Measurements from ENCODE around the gene AGAP2. TPM values are rescaled to one million over a fixed set of nuclear protein-coding genes. Genes with fewer than 3 reads are reported as not detected.

Gene AGAP2
- total RNA-seq, 1 donor from 2014 or later: 1.7 TPM

- Mint-ChIP-seq H3K27ac (peak overlapping the region; percentile 4), H3K27me3 (ENCODE audit: insufficient read depth, low read depth) (peaks cover 40% of the 10 kb centered on the region), H3K4me3 (peak overlapping the region; percentile 80), H3K36me3 (no peaks in the 10 kb centered on the region), H3K9me3 (no peaks in the 10 kb centered on the region), H3K4me1 (peaks cover 49% of the 10 kb centered on the region)
- peak overlapping the region; percentile 98 for H3K4me2 ChIP-seq
- no peak overlapping the region for H2AFZ ChIP-seq (replicated peaks)
- H3F3A ChIP-seq (ENCODE audit: low read depth): peaks cover 32% of the 10 kb centered on the region
- peak overlapping the region; percentile 80 for H3K4me3 ChIP-seq
- H3K9me3 ChIP-seq (ENCODE audit: low read depth): no peaks in the 10 kb centered on the region
- H4K20me1 ChIP-seq (ENCODE audit: low read depth): peaks cover 39% of the 10 kb centered on the region
- H3K9ac ChIP-seq: no peak overlapping the region
- DNase-seq (ENCODE audit: low spot score): peak; percentile 33
- H3K27ac ChIP-seq: no peak overlapping the region
- no peaks in the 10 kb centered on the region for H3K79me2 ChIP-seq (ENCODE audit: low read depth)
- H3K4me1 ChIP-seq: peaks cover 24% of the 10 kb centered on the region
- H3K27me3 ChIP-seq: peaks cover 100% of the 10 kb centered on the region
- no peaks in the 10 kb centered on the region for H3K36me3 ChIP-seq
- no peak for TF ChIP-seq EZH2phosphoT487 (IDR thresholded peaks at IDR 0.05)
- TF ChIP-seq EZH2 (IDR thresholded peaks at IDR 0.05): no peak
- no peak for TF ChIP-seq CTCF (IDR thresholded peaks at IDR 0.05)
Measured at GRCh38 chr12:57736741-57737466, 1.6 kb downstream of the AGAP2 start.

GRCh38 chr12:57735952-57736740 is 2.4 kb downstream of the AGAP2 start:
- H3K36me3 Mint-ChIP-seq: peaks cover 4% of the 10 kb centered on the region
- no peaks in the 10 kb centered on the region for H3K9me3 Mint-ChIP-seq
- H3K9me3 ChIP-seq (ENCODE audit: low read depth): no peaks in the 10 kb centered on the region
- H3K27me3 ChIP-seq: peaks cover 100% of the 10 kb centered on the region
- H3F3A ChIP-seq (ENCODE audit: low read depth): peaks cover 32% of the 10 kb centered on the region
- H3K36me3 ChIP-seq: no peaks in the 10 kb centered on the region
- H3K27ac ChIP-seq: no peak overlapping the region
- H3K27ac Mint-ChIP-seq: peak overlapping the region; percentile 4
- no peak overlapping the region for H2AFZ ChIP-seq (replicated peaks)
- H3K4me3 Mint-ChIP-seq: peak overlapping the region; percentile 80
- peaks cover 24% of the 10 kb centered on the region for H3K4me1 ChIP-seq
- H3K27me3 Mint-ChIP-seq (ENCODE audit: insufficient read depth, low read depth): peaks cover 38% of the 10 kb centered on the region
- H3K4me2 ChIP-seq: peak overlapping the region; percentile 98
- peak overlapping the region; percentile 44 for H3K4me3 ChIP-seq
- DNase-seq (ENCODE audit: low spot score): peak; percentile 80
- peaks cover 39% of the 10 kb centered on the region for H4K20me1 ChIP-seq (ENCODE audit: low read depth)
- TF ChIP-seq EZH2phosphoT487 (IDR thresholded peaks at IDR 0.05) (peak; percentile 42), EZH2 (IDR thresholded peaks at IDR 0.05) (peak; percentile 45), CTCF (IDR thresholded peaks at IDR 0.05) (peak; percentile 48)
- no peaks in the 10 kb centered on the region for H3K79me2 ChIP-seq (ENCODE audit: low read depth)
- H3K4me1 Mint-ChIP-seq: peaks cover 44% of the 10 kb centered on the region
- H3K9ac ChIP-seq: no peak overlapping the region

- no peaks in the 10 kb centered on the region for H3K36me3 ChIP-seq
- no peak overlapping the region for H3K27ac ChIP-seq
- peaks cover 40% of the 10 kb centered on the region for H4K20me1 ChIP-seq (ENCODE audit: low read depth)
- TF ChIP-seq EZH2 (IDR thresholded peaks at IDR 0.05): no peak
- no peak for TF ChIP-seq CTCF (IDR thresholded peaks at IDR 0.05)
- TF ChIP-seq EZH2phosphoT487 (IDR thresholded peaks at IDR 0.05): no peak
- peaks cover 32% of the 10 kb centered on the region for H3F3A ChIP-seq (ENCODE audit: low read depth)
- H3K4me3 ChIP-seq: no peak overlapping the region
- Mint-ChIP-seq H3K9me3 (no peaks in the 10 kb centered on the region), H3K27me3 (ENCODE audit: insufficient read depth, low read depth) (peaks cover 43% of the 10 kb centered on the region), H3K4me1 (peaks cover 38% of the 10 kb centered on the region), H3K27ac (no peak overlapping the region), H3K36me3 (peaks cover 4% of the 10 kb centered on the region), H3K4me3 (peak overlapping the region; percentile 80)
- H2AFZ ChIP-seq (replicated peaks): no peak overlapping the region
- H3K79me2 ChIP-seq (ENCODE audit: low read depth): no peaks in the 10 kb centered on the region
- peaks cover 24% of the 10 kb centered on the region for H3K4me1 ChIP-seq
- peak overlapping the region; percentile 98 for H3K4me2 ChIP-seq
- H3K27me3 ChIP-seq: peaks cover 100% of the 10 kb centered on the region
- H3K9me3 ChIP-seq (ENCODE audit: low read depth): no peaks in the 10 kb centered on the region
- H3K9ac ChIP-seq: no peak overlapping the region
- peak; percentile 69 for DNase-seq (ENCODE audit: low spot score)
Measured at GRCh38 chr12:57735198-57735855, 3.2 kb downstream of the AGAP2 start.

All from neural progenitor cell (in vitro differentiated cells).